PFSK-1 (cell line): ENCODE results near the gene WDR7.

Experiments
- FOXP2 ChIP-seq: optimal IDR thresholded peaks from 2 replicates; pipeline ENCODE3; 2011; ENCODE audit warnings: borderline replicate concordance, control low read depth, inconsistent platforms; ENCODE audit not compliant: insufficient read depth; ENCODE audit errors: extremely low read length, extremely low read depth
- POLR2AphosphoS5 ChIP-seq: IDR thresholded peaks from 2 replicates; pipeline ENCODE4 v1.6.1; 2012; ENCODE audit warnings: low read depth, mild to moderate bottlenecking, control low read depth, low read length, moderate library complexity
- REST ChIP-seq, 2 experiments: IDR thresholded peaks; 2 replicates each; pipeline versions ENCODE4 v1.6.1 to v1.8.0; 2011 to 2012; ENCODE audit warnings: low read depth in 2 of 2, low read length in 2 of 2, control low read depth in 1 of 2, inconsistent platforms in 1 of 2, mild to moderate bottlenecking in 1 of 2, moderate library complexity in 1 of 2; ENCODE audit not compliant: insufficient read depth in 1 of 2
- SIN3A ChIP-seq: IDR thresholded peaks from 2 replicates; pipeline ENCODE4 v1.6.1; 2012; ENCODE audit warnings: mild to moderate bottlenecking, low read length, moderate library complexity, borderline replicate concordance; ENCODE audit not compliant: insufficient read depth
- TAF1 ChIP-seq: IDR thresholded peaks from 2 replicates; pipeline ENCODE4 v1.6.1; 2012; ENCODE audit warnings: low read length, control low read depth, borderline replicate concordance; ENCODE audit not compliant: insufficient read depth

WDR7 gene

GRCh38 chr18:57051021-57051656 is 400.0 kb downstream of the WDR7 start:
- TF ChIP-seq REST (IDR thresholded peaks at IDR 0.05; ENCODE audit: insufficient read depth in 1 of 2, low read depth in 2 of 2, low read length in 2 of 2) (no peak), SIN3A (no peak), FOXP2 (no peak), TAF1 (no peak), POLR2AphosphoS5 (no peak)

- TF ChIP-seq POLR2AphosphoS5 (no peak), FOXP2 (no peak), TAF1 (no peak), SIN3A (no peak), REST (IDR thresholded peaks at IDR 0.05; ENCODE audit: insufficient read depth in 1 of 2, low read depth in 2 of 2, low read length in 2 of 2) (no peak)
These were observed 400.5 kb downstream of the WDR7 start for GRCh38 chr18:57051657-57052044.

GRCh38 chr18:57052173-57052572 is 401.0 kb downstream of the WDR7 start:
- TF ChIP-seq REST (IDR thresholded peaks at IDR 0.05; ENCODE audit: insufficient read depth in 1 of 2, low read depth in 2 of 2, low read length in 2 of 2) (no peak), POLR2AphosphoS5 (no peak), TAF1 (no peak)

GRCh38 chr18:57052759-57053158 is 401.6 kb downstream of the WDR7 start:
- TF ChIP-seq FOXP2 (no peak), REST (IDR thresholded peaks at IDR 0.05; ENCODE audit: insufficient read depth in 1 of 2, low read depth in 2 of 2, low read length in 2 of 2) (no peak), POLR2AphosphoS5 (no peak), SIN3A (no peak), TAF1 (no peak)

- TF ChIP-seq POLR2AphosphoS5 (no peak), FOXP2 (no peak), TAF1 (no peak)
These were observed 403.7 kb downstream of the WDR7 start for GRCh38 chr18:57054891-57055290.
